GM18867 (cell line): ENCODE data around the gene ST8SIA6.
"Not testable (repeated sequence)": the region's sequence is repeated elsewhere in the genome, so short reads cannot be mapped to it uniquely, and the experiment has no call there.

ENCODE experiments used
- ATAC-seq: cut with Tn5 transposase; IDR thresholded peaks from one replicate; pipeline ENCODE4 v1.9.1; 2021; ENCODE audit warnings: mild to moderate bottlenecking, moderate library complexity; ENCODE audit not compliant: unreplicated experiment

Gene ST8SIA6

DNA sequence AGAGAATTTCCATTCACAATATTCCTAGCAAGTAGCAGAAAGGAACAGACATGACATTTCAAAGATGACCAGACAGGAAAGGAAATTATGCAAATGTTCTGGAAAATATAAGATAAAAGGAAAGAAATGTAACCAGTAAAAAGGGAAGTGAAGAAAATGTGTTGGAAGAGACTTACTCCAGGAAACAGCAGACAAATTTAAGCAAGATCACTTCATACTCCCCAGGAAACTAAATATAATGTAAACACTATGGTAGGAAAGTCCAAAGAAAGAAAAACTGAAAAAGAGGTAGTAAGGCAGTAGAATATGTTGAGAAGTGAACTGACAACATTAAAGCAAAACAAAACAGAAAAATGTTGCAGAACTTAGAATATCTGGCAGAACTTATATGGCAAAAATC lies 6.4 kb upstream of the ST8SIA6 start:
- ATAC-seq = no peak

DNA sequence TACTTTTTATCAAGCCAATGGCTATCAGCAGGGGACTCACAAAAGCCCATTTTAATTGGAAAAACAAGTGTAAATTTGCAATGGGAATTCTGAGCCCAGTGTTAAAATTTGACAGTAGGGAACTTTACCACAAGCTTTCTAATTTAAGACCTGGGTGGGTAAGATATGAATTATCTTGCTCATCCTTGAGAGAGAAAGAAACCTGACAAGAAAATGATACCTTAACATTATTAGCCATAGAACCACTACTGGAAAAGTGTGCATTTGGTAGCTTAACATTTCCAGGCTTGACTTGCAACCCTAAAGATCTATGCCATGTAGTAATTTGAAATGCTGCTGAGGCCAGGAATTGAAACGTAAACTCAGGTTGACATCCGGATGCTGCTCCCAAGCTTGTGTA lies 2.7 kb upstream of the ST8SIA6 start:
- ATAC-seq = no peak

DNA sequence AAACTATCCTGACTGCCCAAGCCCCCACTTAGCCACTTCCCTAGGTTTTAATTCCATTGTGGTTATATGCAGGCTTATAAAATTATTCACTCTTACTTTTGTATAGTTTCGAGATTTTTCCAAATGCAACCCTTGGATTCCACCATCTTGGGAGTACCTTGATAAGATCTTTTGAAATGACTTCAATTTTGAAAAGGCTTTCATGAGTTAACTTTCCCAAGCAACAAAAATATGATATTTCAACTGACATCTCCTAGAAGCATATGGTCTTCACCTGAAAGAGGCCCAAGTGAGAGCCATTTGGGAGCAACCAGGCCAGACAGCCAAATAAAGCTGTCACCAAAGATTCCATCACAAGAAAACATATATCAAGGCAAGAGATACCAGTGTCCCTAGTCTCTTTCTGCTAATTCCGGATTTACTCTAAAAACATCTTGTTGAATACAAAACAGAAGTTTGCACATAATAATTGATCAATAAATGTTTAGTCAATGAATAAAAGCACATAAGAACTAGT lies 1.7 kb upstream of the ST8SIA6 start:
- ATAC-seq = no peak

DNA sequence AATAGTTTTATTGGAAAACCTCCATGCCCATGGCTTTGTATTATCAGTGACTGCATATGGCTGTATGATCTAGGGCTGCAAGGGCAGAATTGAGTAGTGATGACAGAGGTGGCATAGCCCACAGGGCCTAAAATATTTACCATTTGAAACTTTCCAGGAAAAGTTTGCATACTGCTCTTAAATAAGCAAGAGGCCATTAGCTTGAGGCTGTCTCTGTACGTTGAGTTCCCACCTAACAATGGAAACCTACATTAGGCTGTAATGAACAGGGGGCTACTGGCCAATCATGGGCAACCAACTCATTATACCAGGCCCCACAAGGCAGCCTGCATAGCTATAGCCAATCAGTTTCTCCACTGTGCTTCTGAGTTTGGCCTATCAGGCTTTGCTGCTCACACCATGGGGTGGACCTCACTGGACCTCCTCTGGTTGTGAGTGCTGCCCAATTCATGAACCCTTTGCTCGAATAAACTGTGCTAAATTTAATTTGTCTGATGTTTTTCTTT lies 673 bp upstream of the ST8SIA6 start:
- ATAC-seq = no peak

DNA sequence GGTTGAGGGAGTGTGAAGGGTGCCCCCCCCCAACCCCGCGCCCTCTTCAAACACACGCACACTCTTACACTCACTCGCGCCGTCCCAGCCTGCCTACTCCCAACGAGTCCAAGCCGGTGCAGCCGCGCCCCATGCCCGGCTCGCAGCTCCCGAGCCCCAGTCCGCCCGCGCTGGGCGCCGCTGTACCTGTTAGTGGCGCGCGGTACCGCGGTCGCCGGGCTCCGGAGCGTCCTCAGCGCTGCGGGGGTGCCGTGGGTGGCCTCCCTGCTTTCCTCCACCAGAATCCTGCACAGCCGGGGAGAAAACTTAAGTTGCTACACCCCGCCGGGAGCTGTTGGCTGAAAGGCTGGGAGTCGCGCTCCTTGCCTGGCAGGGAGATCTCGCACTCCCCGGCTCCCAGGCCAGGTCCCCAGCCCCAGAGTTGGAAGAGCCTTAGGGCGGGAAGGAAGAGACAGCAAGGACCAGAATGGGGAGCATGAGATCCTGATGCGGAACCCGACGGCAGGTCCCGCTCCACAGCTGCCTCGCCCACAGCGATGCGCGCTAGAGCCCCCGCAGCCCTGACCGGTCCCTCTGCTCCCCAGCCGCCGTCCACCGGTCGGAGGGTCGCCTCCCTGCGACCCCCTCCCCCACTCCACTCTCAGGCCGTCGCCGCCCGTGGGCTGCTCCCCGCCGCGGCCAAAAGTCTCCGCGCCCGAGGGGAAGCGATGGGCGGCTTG lies 863 bp downstream of the ST8SIA6 start:
- ATAC-seq = peak; percentile 68

DNA sequence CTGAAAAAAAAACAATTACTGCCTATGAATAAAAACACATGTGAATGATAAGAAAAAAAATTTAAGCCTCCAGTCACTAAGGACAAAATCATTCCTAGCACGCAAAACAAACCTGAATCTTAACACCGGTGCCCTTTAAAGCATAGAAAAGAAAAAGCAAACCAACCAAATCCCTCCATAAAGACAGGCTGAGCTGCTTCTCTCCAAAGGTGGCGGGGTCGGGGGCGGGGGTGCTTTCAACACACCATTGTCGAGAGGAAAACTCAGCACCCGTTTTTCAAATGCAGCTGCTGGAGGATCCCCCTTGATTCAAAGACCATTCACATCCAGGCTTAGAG lies 1.4 kb downstream of the ST8SIA6 start:
- ATAC-seq = no peak

DNA sequence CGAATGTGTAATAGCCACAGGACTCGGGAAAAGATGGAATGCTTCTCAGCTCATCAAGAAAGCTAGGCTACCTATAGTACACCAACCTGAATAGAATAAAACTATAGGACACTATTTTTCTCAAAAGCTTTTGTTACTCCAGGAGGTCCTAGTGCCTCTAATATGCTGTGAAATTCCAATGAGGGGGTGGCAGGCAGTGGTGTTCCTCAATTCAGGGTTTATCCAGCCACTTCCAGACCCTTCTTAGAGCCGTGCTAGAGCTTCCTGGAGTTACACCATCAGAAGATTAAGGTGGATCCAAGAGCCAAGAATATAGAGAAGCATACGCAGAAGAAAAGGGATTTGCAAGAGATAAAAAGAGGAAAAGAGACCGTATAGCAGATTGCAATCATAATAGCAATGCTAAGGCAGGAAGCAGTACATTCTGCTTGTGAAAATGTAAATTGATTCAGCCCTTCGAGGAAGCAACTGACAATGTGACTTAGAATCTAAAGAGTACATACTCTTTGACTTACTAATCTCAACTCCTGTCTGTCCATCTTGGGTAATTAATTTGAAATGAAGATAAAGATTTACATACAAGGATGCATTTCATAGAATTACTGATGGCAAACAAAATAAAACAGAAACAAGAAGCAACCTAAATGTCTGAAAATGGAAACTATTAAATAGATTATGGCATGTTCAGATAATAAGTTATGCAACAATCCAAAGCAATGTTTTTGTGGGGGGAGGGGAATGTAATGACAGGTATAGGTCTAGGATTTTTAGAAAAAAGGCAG lies 2.1 kb downstream of the ST8SIA6 start:
- ATAC-seq = no peak

DNA sequence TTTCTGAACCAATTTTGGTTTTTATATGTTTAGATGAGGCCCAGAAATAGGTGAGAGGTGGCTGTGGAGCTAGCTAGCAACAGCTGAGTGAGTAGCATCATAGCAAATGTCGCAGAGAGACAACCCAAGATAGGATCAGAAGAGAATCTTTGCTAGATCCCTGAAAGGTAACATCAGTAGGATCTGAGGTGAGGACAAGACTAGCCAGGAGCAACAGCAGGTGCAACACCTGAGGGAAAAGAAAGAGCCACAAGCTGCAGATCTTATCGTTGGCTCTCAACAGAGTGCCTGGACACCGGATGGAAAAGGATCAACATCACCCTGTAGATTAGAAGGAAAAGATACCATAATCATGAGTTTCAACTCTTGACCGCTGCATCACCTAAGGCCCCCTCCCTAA lies 4.4 kb downstream of the ST8SIA6 start:
- no peak for ATAC-seq

DNA sequence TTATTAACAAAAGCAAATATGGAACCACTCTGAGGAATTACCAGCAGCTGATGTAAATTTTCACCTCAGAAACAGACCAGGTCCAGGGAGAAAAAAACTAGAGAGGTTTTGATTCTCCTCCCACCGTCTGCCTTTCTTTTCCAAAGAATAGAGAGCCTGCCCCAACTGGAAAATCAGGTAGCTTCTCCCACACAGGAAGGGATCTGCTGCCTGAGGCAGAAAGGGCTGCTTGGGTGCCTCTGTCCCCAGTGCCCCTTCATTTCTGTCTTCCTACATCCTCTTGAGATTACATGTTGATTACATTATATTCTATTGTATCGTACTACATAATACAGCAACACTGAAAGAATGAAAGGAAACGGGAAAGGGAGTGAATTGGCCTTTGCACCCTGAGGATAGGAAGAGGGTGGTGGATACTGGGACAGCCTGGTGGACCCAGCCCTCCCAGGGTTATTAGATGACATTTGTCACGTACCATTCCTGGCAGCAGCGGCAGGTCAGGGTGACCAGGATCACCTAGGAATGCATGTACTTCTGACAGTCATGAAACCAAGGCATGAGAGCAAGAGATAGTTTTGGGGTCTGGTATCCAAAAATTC lies 8.9 kb downstream of the ST8SIA6 start:
- no peak for ATAC-seq

DNA sequence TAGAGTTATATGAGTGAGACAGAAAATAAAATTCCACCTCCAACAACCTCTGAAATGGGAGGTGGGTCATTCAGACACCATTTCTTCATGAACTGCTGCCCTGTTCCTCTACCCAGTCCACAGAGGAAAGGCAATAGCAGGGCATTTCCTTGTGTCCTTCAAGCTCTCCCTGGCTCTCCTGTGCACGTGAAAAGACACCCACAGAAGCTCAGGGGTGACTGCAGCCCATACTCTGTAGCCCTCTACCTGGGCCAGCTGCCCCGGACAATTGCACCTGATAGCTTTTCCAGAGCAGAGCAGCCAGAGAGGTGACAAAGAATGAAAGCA lies 10.0 kb downstream of the ST8SIA6 start:
- no peak for ATAC-seq

DNA sequence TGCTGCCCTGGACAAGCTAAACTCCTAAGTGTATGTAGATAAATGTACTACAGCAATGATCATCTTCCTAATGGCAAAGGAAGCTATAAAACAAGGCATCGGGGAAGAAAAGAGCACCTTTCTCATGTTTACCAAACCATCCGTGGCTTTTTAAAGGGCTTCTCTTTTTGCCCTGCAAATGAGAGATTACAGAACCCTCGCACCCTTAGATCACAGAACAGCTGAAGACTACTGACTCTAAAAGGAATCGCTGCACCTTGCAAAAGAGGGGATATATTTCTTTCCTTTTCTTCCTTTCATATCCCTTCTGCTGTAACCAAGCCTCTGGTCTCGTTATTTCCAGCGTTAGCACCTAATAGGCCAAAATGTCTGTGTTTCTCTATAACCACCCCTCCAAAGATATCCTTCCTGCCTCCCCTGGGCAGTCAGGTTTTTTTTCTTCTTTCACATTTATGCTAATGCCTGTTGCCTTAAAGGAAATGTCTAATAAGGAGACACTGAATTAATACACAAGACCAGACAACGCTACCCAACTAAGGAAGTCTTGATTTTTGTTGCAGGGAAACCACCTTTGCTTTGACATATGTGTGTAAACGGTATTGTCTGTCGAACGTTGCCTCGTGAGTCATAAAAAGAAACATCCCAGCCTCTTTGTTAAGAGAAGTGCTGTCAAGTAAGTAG lies 10.5 kb downstream of the ST8SIA6 start:
- ATAC-seq = peak; percentile 95

DNA sequence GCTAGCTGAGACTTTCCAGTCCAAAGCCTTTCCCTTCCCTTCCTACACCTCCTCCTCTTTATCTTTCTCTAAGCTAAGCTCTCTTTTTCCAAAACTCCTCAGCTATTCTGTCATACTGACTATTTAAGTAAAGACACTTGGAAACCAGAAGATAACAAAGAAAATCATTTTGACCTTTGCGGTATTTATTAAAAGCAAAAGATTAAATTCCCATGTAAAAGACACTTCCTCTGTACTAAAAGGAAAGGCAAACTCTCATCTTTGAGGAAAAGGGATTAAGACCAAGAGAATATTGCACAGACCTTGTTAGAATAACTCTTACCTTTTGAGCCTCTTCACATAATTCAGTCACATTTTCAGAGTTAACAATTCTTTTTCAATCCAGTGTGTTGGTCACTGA lies 15.8 kb downstream of the ST8SIA6 start:
- ATAC-seq = no peak

DNA sequence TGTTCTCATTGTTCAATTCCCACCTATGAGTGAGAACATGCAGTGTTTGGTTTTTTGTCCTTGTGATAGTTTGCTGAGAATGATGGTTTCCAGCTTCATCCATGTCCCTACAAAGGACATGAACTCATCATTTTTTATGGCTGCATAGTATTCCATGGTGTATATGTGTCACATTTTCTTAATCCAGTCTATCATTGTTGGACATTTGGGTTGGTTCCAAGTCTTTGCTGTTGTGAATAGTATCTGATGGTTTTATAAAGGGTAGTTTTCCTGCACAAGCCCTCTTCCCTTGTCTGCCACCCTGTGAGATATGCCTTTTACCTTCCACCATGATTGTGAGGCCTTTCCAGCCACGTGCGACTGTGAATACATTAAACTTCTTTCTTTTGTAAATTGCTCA lies 17.8 kb downstream of the ST8SIA6 start:
- ATAC-seq = not testable (repeated sequence)

DNA sequence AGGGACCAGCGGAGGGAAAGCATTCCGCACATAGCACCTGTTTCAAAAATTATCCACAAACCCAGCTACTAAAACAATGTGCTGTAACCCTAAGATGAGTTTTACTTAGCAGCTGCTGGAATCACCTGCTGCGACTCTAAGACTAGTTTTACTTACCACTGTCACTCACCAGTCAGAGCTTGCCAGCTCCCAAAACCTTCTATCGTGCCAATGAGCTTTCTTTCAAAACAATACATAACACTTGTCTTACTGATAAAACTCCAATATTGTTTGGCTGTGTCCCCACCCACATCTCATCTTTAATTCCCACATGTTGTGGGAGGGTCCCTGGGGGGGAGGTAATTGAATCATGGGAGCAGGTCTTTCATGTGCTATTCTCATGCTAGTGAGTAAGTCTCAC lies 18.4 kb downstream of the ST8SIA6 start:
- no peak for ATAC-seq

DNA sequence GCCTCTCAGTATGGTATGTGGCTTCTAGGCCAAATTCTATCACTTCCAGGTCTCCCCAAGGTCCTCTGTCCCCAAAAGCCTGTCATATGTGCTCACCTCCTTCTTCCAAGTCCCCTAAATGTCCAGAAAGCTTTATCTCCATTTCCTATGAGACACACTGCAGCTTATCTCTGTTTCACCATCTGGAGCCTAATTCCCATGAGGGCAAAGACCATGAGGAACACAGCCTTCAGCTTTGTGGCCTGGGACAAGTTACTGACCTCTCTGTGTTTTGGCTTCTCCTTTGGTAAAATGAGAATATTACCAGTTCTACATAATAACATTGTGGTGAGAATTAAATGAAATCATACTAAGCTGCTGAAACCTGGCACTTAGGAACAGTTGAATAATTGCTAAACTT lies 19.2 kb downstream of the ST8SIA6 start:
- ATAC-seq = no peak

DNA sequence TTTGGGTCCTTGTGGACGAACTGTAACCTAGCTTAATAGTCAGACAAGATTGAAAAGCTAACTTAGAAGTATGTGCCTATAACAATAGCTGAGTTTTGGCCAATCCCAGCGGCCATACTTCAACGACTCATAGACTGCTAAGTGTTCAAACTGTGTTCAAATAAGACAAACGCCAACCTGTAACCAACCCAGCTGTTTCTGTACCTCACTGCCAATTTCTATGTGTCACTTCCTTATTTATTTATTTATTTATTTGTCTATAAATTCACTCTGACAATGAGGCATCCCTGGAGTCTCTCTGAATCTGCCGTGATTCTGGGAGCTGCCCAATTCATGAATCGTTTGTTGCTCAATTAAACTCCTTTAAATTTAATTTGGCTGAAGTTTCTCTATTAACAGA lies 21.7 kb downstream of the ST8SIA6 start:
- ATAC-seq = no peak

DNA sequence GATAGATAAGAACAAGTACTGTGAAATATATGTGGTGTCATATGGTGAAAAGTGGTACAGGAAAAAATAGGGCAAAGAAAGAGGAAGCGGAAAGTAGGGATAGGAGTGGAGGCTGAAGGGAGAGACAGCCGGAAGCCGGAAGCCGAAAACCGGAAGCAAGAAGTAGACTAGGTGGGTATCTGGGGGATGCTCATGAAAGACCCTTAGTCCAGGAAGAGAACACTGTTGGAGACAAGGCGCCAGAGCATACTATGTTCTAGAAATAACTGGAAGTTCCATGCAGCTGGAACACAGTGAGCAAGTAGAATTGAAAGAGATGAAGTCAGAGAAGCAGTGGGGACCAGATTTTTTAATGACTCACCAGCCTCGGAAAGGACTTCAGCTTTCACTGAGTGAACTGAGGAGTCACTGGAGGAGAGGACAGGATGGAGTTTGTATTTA lies 22.5 kb downstream of the ST8SIA6 start:
- ATAC-seq = no peak

DNA sequence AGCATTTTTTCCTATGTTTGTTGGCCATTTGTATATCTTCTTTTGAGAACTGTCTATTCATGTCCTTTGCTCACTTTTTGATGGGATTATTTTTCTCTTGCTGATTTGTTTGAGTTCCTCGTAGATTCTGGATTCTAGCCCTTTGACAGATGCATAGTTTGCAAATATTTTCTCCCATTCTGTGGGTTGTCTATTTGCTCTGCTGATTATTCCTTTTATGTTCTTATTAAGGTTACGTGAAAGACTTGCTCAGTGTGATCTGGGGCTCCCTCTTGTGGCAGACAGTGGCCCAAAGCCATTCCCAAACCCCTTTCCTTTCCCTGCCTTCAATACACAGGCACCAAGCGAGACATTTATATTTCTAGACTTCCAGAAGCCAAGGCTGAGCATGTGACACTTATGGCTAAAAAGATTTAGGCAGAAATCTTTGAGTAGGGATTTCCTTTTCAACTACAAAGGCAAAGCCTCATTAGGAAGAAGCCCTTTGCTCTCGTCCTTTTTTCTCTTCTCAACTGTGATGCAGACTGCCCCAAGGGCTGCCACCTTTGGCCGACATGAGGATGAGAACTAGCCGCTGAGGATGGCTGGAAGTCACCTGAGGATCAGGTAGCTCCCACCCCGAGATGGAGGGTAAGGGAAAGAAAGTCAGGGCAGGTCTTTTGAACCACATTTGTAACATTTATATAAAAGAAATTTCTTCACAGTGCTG lies 23.6 kb downstream of the ST8SIA6 start:
- ATAC-seq = no peak

DNA sequence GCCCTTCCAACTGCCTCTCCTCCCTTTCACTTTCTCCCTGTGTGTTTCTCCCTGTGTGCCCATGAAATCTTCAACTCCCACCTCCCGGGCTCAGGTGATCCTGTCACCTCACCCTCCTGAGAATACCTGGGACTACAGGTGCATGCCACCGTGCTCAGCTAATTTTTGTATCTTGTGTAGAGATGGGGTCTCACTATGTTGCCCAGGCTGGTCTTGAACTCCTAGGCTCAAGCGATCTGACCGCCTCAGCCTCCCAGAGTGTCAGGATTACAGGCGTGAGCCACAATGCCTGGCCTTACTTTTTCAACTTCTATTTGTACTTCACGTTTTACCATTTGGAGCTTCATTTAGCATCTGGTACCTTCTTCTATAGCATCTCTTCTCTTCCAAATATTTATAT lies 24.9 kb downstream of the ST8SIA6 start:
- no peak for ATAC-seq

DNA sequence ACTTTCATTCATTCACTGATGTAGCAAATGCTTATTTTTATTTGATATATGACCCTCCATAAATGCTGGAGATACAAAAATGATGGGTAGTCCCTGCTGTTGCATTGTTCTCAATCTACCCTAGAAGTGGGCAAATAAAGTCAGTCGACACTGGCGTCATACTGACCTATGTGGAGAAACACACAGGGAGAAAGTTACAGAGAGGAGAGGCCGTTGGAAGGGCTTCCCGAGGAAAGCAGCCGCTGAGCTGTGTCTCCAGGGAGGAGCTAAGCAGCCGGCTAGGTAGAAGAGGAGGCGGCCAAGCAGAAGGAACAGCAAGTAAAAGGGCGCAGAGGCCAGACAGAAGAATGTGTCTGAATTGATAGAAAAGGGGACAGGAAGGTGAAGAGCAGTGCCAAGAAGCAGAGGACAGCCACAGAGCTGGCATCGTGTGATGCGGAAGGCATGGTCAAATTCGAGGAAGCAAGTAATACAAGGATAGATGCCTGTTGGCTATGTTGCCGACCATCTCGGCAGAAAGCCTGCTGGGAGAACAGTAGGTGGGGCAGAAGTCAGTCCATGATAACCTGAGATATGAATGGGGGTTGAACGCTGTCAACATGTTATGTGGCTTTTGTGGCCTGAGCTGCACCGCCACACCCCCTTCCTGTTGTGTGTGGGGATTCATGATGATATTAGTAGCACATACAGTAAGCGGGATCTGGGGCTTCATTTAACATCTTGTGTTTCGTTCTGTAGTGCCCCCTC lies 25.9 kb downstream of the ST8SIA6 start:
- ATAC-seq = peak; percentile 70
